ES-I3 (cell line): Measurements from ENCODE around the gene ACOXL.

ENCODE experiments used
- H3K36me3 ChIP-seq: 2 replicates; pipeline ENCODE4 v1.6.1; 2013; ENCODE audit warnings: mild to moderate bottlenecking, low read length, control low read depth, moderate library complexity; ENCODE audit not compliant: insufficient read depth
- H3K4me1 ChIP-seq: 2 replicates; pipeline ENCODE4 v1.6.1; 2013; ENCODE audit warnings: mild to moderate bottlenecking, control low read depth, low read length; ENCODE audit not compliant: insufficient read depth
- H3K9ac ChIP-seq: 2 replicates; pipeline ENCODE4 v1.6.1; 2013; ENCODE audit warnings: low read depth, mild to moderate bottlenecking, low read length, moderate library complexity
- H3K9me3 ChIP-seq: 2 replicates; pipeline ENCODE4 v1.6.1; 2013; ENCODE audit warnings: mild to moderate bottlenecking, low read length, moderate library complexity; ENCODE audit not compliant: control insufficient read depth, insufficient read depth

The ACOXL gene

GRCh38 chr2:110784047-110784631, 51.8 kb downstream of the ACOXL start:
- H3K4me1 ChIP-seq = no peaks in the 10 kb centered on the region
- H3K9me3 ChIP-seq = no peaks in the 10 kb centered on the region
- no peak overlapping the region for H3K9ac ChIP-seq
- H3K36me3 ChIP-seq = no peaks in the 10 kb centered on the region

- H3K9ac ChIP-seq = no peak overlapping the region
- no peaks in the 10 kb centered on the region for H3K9me3 ChIP-seq
- H3K36me3 ChIP-seq = no peaks in the 10 kb centered on the region; the same call in 1 of the 2 replicates
- no peaks in the 10 kb centered on the region for H3K4me1 ChIP-seq
Observed at GRCh38 chr2:110785439-110785838, 53.1 kb downstream of the ACOXL start.

- no peaks in the 10 kb centered on the region for H3K9me3 ChIP-seq
- H3K36me3 ChIP-seq = no peaks in the 10 kb centered on the region; the same call in 1 of the 2 replicates
- no peaks in the 10 kb centered on the region for H3K4me1 ChIP-seq
- H3K9ac ChIP-seq = no peak overlapping the region
Observed at GRCh38 chr2:110788976-110789375, 56.6 kb downstream of the ACOXL start.

DNA sequence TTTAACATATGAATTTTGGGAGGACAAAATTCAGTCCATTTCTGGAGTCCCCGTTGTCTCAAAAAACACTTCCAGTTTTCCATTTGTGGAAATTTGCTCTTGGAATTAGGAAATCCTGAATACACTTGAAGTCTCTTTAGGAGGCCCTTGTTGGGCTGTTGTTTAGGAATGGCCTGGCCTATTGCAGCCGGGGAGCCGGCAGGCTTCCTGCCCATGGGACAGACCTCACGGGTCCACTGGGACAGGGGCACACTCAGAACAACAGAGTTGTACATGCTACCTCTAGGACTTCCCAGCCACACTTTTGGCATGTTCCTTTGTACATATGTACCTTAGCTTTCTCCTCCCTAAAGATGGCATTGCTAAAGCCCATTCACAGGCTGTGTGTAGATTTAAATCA, 57.3 kb downstream of the ACOXL start:
- no peak overlapping the region for H3K9ac ChIP-seq
- no peaks in the 10 kb centered on the region for H3K9me3 ChIP-seq
- no peaks in the 10 kb centered on the region; the same call in 1 of the 2 replicates for H3K36me3 ChIP-seq
- no peaks in the 10 kb centered on the region for H3K4me1 ChIP-seq

GRCh38 chr2:110790907-110791306, 58.5 kb downstream of the ACOXL start:
- H3K9me3 ChIP-seq = no peaks in the 10 kb centered on the region
- no peaks in the 10 kb centered on the region for H3K4me1 ChIP-seq
- H3K9ac ChIP-seq = no peak overlapping the region
- H3K36me3 ChIP-seq = no peaks in the 10 kb centered on the region; the same call in 1 of the 2 replicates

- Histone ChIP-seq H3K36me3 (no peaks in the 10 kb centered on the region; the same call in 1 of the 2 replicates), H3K9ac (no peak overlapping the region), H3K4me1 (no peaks in the 10 kb centered on the region), H3K9me3 (no peaks in the 10 kb centered on the region)
Observed at GRCh38 chr2:110791435-110791834, 59.1 kb downstream of the ACOXL start.

GRCh38 chr2:110793034-110793433, 60.7 kb downstream of the ACOXL start:
- H3K36me3 ChIP-seq = no peaks in the 10 kb centered on the region; the same call in 1 of the 2 replicates
- H3K9me3 ChIP-seq = no peaks in the 10 kb centered on the region
- no peak overlapping the region for H3K9ac ChIP-seq
- H3K4me1 ChIP-seq = no peaks in the 10 kb centered on the region

DNA sequence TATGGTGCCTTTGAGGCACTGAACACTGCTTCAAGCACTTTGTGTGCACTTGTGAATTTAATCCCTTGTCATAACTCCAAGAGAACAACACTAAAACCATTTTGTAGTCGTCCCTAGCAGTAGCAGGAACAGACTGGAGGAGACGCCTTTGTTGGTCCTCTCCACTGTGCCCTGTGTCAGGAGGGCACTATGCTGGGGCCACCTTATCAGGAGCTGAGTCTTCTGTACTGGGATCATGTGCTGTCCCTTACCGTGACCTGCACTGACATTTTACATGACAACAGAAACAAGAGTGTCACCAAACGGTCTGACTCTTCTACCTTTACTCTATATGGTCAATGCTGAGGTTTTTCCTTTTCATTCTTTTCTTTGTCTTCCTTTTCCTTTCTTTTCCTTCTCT, 62.0 kb downstream of the ACOXL start:
- no peak overlapping the region for H3K9ac ChIP-seq
- H3K36me3 ChIP-seq = peaks cover 3% of the 10 kb centered on the region; the same call in 1 of the 2 replicates
- H3K9me3 ChIP-seq = no peaks in the 10 kb centered on the region
- H3K4me1 ChIP-seq = no peaks in the 10 kb centered on the region

GRCh38 chr2:110794951-110795350, 62.6 kb downstream of the ACOXL start:
- Histone ChIP-seq H3K9ac (no peak overlapping the region), H3K9me3 (no peaks in the 10 kb centered on the region), H3K4me1 (no peaks in the 10 kb centered on the region), H3K36me3 (peaks cover 3% of the 10 kb centered on the region; the same call in 1 of the 2 replicates)

- Histone ChIP-seq H3K9me3 (no peaks in the 10 kb centered on the region), H3K36me3 (peaks cover 3% of the 10 kb centered on the region; the same call in 1 of the 2 replicates), H3K9ac (no peak overlapping the region), H3K4me1 (peaks cover 8% of the 10 kb centered on the region; the same call in 1 of the 2 replicates)
Observed at GRCh38 chr2:110796716-110797301, 64.4 kb downstream of the ACOXL start.

DNA sequence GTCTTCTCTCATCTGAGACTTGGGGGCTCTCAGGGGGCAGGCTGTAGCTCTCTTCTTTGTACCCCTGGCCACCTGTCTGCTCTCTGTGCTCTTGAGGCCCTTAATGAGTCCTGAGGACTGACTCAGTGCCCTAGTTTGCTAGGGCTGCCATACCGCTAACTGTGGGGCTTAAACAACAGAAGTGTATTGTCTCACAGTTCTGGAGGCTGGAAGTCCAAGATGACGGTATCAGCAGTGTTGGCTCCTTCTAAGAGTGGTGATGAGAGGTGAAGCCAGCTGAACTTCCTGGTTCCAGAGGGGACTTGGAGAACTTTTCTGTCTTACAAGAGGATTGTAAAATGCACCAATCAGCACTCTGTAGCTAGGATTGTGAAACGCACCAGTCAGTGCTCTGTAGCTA, 67.0 kb downstream of the ACOXL start:
- Histone ChIP-seq H3K9me3 (0 out of 2 replicates have a peak, but pooled peaks cover under 1% of the 10 kb centered on the region), H3K36me3 (peaks cover 3% of the 10 kb centered on the region; the same call in 1 of the 2 replicates), H3K9ac (no peak overlapping the region), H3K4me1 (peaks cover 20% of the 10 kb centered on the region; the same call in 1 of the 2 replicates)

DNA sequence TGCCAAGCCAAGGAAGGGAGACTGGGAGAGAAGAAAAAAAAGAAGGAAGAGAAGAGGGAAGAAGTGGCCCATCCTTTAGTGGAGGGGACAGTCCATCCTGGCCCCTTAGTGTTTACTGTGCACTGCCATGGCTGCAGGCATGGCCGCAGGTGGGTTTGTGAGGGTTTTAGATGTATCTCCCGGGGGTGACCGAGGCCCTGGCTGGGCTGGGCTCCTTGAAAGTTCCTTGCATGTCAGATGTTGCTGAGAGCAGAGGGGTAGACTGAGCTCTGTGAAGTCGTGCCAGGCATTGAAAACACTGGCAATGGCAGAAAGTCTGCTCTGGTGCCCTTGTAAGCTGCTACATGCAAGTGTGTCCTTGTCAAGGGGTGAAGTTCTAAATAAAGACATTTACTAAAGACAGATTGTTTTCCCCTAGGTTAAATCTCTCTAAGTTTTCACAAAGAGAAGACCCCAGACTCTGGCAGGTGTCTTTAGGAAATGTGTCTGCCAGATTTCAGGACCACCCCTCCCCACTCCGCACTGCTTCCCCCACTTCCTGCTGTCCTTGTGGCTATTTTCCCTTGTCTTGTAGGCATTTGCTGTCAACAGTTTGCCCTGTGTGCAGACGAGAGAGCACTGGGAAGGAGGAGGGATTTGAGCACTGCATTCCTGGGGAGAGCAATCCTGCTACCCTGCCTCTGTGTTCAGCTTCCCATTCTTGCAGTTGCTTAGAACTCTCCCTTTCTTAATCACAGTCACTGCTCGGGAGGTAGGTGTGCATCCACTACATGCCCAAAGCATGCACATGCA, 68.4 kb downstream of the ACOXL start:
- Histone ChIP-seq H3K9ac (no peak overlapping the region), H3K9me3 (0 out of 2 replicates have a peak, but pooled peaks cover 3% of the 10 kb centered on the region), H3K4me1 (peaks cover 20% of the 10 kb centered on the region; the same call in 1 of the 2 replicates)

GRCh38 chr2:110802208-110802932, 70.0 kb downstream of the ACOXL start:
- Histone ChIP-seq H3K9ac (no peak overlapping the region), H3K9me3 (0 out of 2 replicates have a peak, but pooled peaks cover 3% of the 10 kb centered on the region), H3K36me3 (peaks cover 3% of the 10 kb centered on the region; the same call in 1 of the 2 replicates), H3K4me1 (peaks cover 20% of the 10 kb centered on the region; the same call in 1 of the 2 replicates)

More for the DNA sequence above, 68.4 kb downstream of the ACOXL start:
- peaks cover 3% of the 10 kb centered on the region; the same call in 1 of the 2 replicates for H3K36me3 ChIP-seq

- peaks cover 20% of the 10 kb centered on the region; the same call in 1 of the 2 replicates for H3K4me1 ChIP-seq
- H3K36me3 ChIP-seq = no peaks in the 10 kb centered on the region; the same call in 1 of the 2 replicates
- 0 out of 2 replicates have a peak, but pooled peaks cover 3% of the 10 kb centered on the region for H3K9me3 ChIP-seq
- no peak overlapping the region for H3K9ac ChIP-seq
Observed at GRCh38 chr2:110804433-110804832, 72.1 kb downstream of the ACOXL start.
